ENCODE measurements around the gene RET. TPM values are rescaled to one million over a fixed set of nuclear protein-coding genes. Genes with fewer than 3 reads are reported as not detected.
A peak's percentile ranks its signal among the peaks of the same experiment; 100 is the strongest.

The RET gene
- total and polyA plus RNA-seq, 2 of the 8 experiments (the other 6 are each of a cell fraction or from before 2014, with no cell fraction given), result 6.7 to 8.4 TPM

DNA sequence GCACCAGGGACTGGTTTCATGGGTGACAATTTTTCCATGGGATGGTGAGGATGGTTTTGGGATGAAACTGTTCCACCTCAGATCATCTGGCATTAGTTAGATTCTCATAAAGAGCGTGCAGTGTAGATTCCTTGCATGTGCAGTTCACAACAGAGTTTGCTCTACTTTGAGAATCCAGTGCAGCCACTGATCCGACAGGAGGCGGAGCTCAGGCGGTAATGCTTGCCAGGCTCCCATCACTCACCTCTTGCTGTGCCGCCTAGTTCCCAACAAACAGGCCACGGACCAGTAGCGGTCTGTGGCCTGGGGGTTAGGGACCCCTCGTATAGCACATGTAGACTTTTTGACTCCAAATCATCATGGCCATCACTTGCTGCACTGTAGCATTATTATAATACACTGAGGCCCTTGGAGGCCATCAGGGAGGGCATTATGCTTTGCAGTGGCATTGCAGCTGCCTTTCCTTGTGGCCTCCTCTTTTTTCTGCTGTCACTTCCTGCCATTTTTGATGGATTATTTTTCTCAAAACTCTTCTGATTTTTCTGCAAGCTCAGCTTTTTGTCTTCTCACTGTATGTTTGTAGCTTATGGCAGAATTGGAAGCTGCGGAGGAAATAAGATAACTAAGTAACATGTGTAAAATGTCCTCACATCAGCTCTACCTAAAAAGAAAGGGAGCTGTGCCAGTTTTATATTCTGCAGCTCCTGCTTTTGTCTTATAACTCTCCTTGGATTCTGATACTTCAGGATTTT lies 79.9 kb downstream of the RET start:
- H4K91ac ChIP-seq (replicated peaks; ENCODE audit: insufficient read length, low read length), result no peak overlapping the region
- ChIA-PET CTCF (ENCODE audit: partially characterized antibody) (interaction anchor here (0.7 to 1.7 kb wide), 6 partner anchors 9 to 182 kb away, joined by 3 to 4 read pairs (median 3); partner anchors contain the start of gene CSGALNACT2), POLR2A (ENCODE audit: partially characterized antibody) (no interaction called here)
- no peak overlapping the region for H2BK5ac ChIP-seq (ENCODE audit: low read depth, low read length)
- H2BK120ac ChIP-seq (replicated peaks; ENCODE audit: low read depth, low read length), result no peak overlapping the region
- 87% methylated on average over 9 of the region's 9 CpGs; no CpG with 5 or more reads in 1 of the 2 experiments for WGBS, 2 experiments (ENCODE audit: extremely low coverage in 1 of 2, insufficient coverage in 1 of 2, insufficient read length in 1 of 2, insufficient replicate concordance in 2 of 2, low coverage in 1 of 2, low lambda C conversion rate in 2 of 2, missing lambda C conversion rate in 1 of 2)
- no peak overlapping the region for H3K4ac ChIP-seq (replicated peaks; ENCODE audit: insufficient read length, low read depth, low read length)
- H3K4me1 ChIP-seq (replicated peaks in 1 of 4; ENCODE audit: control insufficient read depth in 3 of 4, insufficient read depth in 4 of 4, low read length in 3 of 4), result no peaks in the 10 kb centered on the region
- no peak overlapping the region for H3K9ac ChIP-seq (replicated peaks in 1 of 4; ENCODE audit: extremely low read depth in 1 of 4, low read depth in 3 of 4, low read length in 3 of 4)
- no peak overlapping the region for H3K4me2 ChIP-seq (ENCODE audit: insufficient read depth in 1 of 2, low read depth in 2 of 2, low read length in 2 of 2)
- H3K27ac ChIP-seq (ENCODE audit: low read depth, low read length), result no peak overlapping the region
- no peak overlapping the region for H3K18ac ChIP-seq (ENCODE audit: extremely low read depth, low read length)
- DNase-seq (ENCODE audit: low read depth in 1 of 2, low spot score in 2 of 2) (no peak), FAIRE-seq (no peak)
- no peak overlapping the region for H2AFZ ChIP-seq (ENCODE audit: low read length)
- no peak overlapping the region for H2BK12ac ChIP-seq (ENCODE audit: low read depth, low read length)
- no peaks in the 10 kb centered on the region for H3K23me2 ChIP-seq (ENCODE audit: low read depth, low read length)
- H3K9me3 ChIP-seq (ENCODE audit: insufficient read depth in 2 of 2, low read depth in 1 of 2, low read length in 1 of 2), result no peaks in the 10 kb centered on the region
- no peak overlapping the region for H4K5ac ChIP-seq (ENCODE audit: insufficient read length, low read depth, low read length)
- H3K79me2 ChIP-seq (ENCODE audit: control insufficient read depth in 1 of 2, insufficient read depth in 2 of 2, low read length in 2 of 2), result no peaks in the 10 kb centered on the region
- no peak overlapping the region for H2BK15ac ChIP-seq (ENCODE audit: low read length)
- no peaks in the 10 kb centered on the region for H3K36me3 ChIP-seq (ENCODE audit: control insufficient read depth in 2 of 4, insufficient read depth in 4 of 4, low read length in 3 of 4)
- H2AK5ac ChIP-seq (ENCODE audit: low read depth, low read length), result no peak overlapping the region
- no peaks in the 10 kb centered on the region for H3K79me1 ChIP-seq (ENCODE audit: low read depth, low read length)
- no peak overlapping the region for H3K23ac ChIP-seq (ENCODE audit: insufficient read length)
- TF ChIP-seq MAFK (IDR thresholded peaks at IDR 0.05; ENCODE audit: low read depth, low read length), result peak; percentile 49; the same call in 1 of the 2 replicates
- no peak for TF ChIP-seq SIRT6 (IDR thresholded peaks at IDR 0.05; ENCODE audit: low read length)
- H3K14ac ChIP-seq (ENCODE audit: insufficient read length), result no peak overlapping the region
- no peaks in the 10 kb centered on the region for H3K27me3 ChIP-seq (replicated peaks in 1 of 4; ENCODE audit: control insufficient read depth in 3 of 4, extremely low read depth in 1 of 4, insufficient read depth in 3 of 4, low read length in 3 of 4)
- no peak overlapping the region for H3K56ac ChIP-seq (replicated peaks; ENCODE audit: insufficient read length, low read depth, low read length)
- no peak overlapping the region for H3K4me3 ChIP-seq (ENCODE audit: extremely low read depth in 1 of 4, insufficient read depth in 2 of 4, low read depth in 3 of 4, low read length in 4 of 4)
- H4K20me1 ChIP-seq (replicated peaks in 1 of 2; ENCODE audit: control insufficient read depth in 1 of 2, insufficient read depth in 2 of 2, low read length in 2 of 2), result no peaks in the 10 kb centered on the region
- no peak overlapping the region for H2BK20ac ChIP-seq (ENCODE audit: low read length)
- no peak overlapping the region for H4K8ac ChIP-seq (ENCODE audit: extremely low read depth, insufficient read depth, low read length)

Data from H1 (cell line).